Tibial nerve (tissue), 4 donors: ENCODE results near the gene CMAS. TPM values are rescaled to one million over a fixed set of nuclear protein-coding genes. Genes with fewer than 3 reads are reported as not detected.
"Not testable (repeated sequence)": the region's sequence is repeated elsewhere in the genome, so short reads cannot be mapped to it uniquely, and the experiment has no call there.

Experiments used
- DNase-seq, 2 donors: peaks; one replicate each; pipeline ENCODE4 v3.0.0-alpha.2; 2019; ENCODE audit warnings: low spot score in 2 of 2
- H3K27ac ChIP-seq, 4 donors: fragments of 200-600 bp; sonication (generic) in 3 of 4; one replicate each; pipeline ENCODE4 v1.5.1; 2017 to 2019; ENCODE audit warnings: mild to moderate bottlenecking in 1 of 4
- H3K27me3 ChIP-seq, 2 donors: fragments of 200-600 bp; sonication (generic) in 1 of 2; one replicate each; pipeline versions ENCODE4 v1.5.1 to v1.6.0; 2017 to 2019
- H3K36me3 ChIP-seq, 3 donors: fragments of 200-600 bp; sonication (generic); one replicate each; pipeline ENCODE4 v1.5.1; 2018 to 2019
- H3K4me1 ChIP-seq, 4 donors: fragments of 200-600 bp; sonication (generic) in 3 of 4; one replicate each; pipeline ENCODE4 v1.5.1; 2017 to 2019
- H3K4me3 ChIP-seq, 4 donors: fragments of 200-600 bp; sonication (generic) in 3 of 4; one replicate each; pipeline ENCODE4 v1.5.1; 2017 to 2019; ENCODE audit warnings: mild to moderate bottlenecking in 1 of 4, moderate library complexity in 1 of 4
- H3K9me3 ChIP-seq, 4 donors: fragments of 200-600 bp; sonication (generic) in 3 of 4; one replicate each; pipeline ENCODE4 v1.5.1; 2017 to 2019
- EP300 ChIP-seq, 2 donors: sonication (generic); formaldehyde crosslinking; IDR thresholded peaks; one replicate each; pipeline ENCODE4 v1.6.1; 2017; ENCODE audit warnings: antibody characterized with exemption in 2 of 2, mild to moderate bottlenecking in 1 of 2
- POLR2A ChIP-seq, 2 donors: fragments of 450-650 bp; IDR thresholded peaks; one replicate each; pipeline ENCODE4 v1.6.1; 2017; ENCODE audit warnings: antibody characterized with exemption in 2 of 2, mild to moderate bottlenecking in 2 of 2, moderate library complexity in 2 of 2
- WGBS, 2 donors: methylation state at CpG; one replicate each; pipeline ENCODE4 v1.1.5; 2018; 5-methylcytosine and 5-hydroxymethylcytosine counted together
- total RNA-seq, 4 donors: library from RNA; depleted of rRNA; stranded (reverse); fragments of >200 nt; gene quantifications; one replicate each; pipeline ENCODE4 v1.1.0, GENCODE V29; 2016
- TF ChIP-seq, protein P1 (sequence below), 5 experiments: fragments of 200-600 bp in 3 of 5; fragments of 450-650 bp in 2 of 5; sonication (generic) in 3 of 5; IDR thresholded peaks; one replicate each; pipeline ENCODE4 v1.5.1; 2016 to 2019; ENCODE audit warnings: antibody characterized with exemption in 5 of 5, mild to moderate bottlenecking in 3 of 5, moderate library complexity in 2 of 5

Gene CMAS
- total RNA-seq, 4 donors from 2014 or later, result 16.3 to 33.4 (median 21.5) TPM

- 95 to 100% methylated on average over 2 to 5 of the region's 7 CpGs for WGBS, 2 donors
- no peak overlapping the region for H3K4me3 ChIP-seq
- no peaks in the 10 kb centered on the region for H3K9me3 ChIP-seq
- H3K36me3 ChIP-seq, result no peaks in the 10 kb centered on the region
- TF ChIP-seq, protein P1, sequence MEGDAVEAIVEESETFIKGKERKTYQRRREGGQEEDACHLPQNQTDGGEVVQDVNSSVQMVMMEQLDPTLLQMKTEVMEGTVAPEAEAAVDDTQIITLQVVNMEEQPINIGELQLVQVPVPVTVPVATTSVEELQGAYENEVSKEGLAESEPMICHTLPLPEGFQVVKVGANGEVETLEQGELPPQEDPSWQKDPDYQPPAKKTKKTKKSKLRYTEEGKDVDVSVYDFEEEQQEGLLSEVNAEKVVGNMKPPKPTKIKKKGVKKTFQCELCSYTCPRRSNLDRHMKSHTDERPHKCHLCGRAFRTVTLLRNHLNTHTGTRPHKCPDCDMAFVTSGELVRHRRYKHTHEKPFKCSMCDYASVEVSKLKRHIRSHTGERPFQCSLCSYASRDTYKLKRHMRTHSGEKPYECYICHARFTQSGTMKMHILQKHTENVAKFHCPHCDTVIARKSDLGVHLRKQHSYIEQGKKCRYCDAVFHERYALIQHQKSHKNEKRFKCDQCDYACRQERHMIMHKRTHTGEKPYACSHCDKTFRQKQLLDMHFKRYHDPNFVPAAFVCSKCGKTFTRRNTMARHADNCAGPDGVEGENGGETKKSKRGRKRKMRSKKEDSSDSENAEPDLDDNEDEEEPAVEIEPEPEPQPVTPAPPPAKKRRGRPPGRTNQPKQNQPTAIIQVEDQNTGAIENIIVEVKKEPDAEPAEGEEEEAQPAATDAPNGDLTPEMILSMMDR (IDR thresholded peaks at IDR 0.05), result no peak
- no peak for TF ChIP-seq EP300 (IDR thresholded peaks at IDR 0.05)
- H3K27ac ChIP-seq, result no peak overlapping the region
- DNase-seq, result no peak
- H3K4me1 ChIP-seq, result no peaks in the 10 kb centered on the region
- H3K27me3 ChIP-seq, result no peaks in the 10 kb centered on the region
Measured at GRCh38 chr12:22008196-22008595, 37.8 kb upstream of the CMAS start.

DNA sequence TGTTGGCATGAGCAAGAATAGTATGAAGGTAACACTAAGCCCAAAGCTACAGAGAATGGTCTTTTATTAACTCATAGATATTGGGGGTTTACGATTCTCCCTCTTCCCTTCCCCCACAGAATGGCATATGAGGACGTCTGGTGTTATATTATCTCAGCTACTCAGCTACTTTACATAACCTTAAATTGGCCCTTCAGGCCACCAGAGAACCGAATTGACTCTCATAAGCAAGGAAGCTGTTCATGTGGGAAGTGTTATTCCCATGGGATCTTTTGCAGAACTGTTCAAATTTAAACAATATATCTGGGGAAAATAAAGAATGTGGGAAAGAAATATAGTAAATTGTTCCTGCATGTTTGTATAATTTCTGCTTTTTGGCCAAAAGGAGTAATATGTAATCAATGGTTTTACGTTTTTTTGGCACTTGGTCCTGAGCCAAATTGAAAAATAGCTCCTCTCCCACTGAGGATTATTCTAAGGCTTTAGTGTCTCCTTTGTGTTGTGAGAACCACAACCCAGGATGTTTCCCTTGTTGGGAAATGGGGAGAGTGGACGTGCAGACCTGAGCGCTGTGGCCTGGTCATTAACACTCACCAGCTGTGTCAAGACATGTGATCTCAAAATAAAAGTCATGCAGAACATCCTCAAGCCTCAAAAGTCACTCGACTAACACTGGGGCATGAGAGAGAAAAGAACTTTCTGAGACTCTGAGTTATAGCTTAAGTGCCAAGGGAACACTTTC lies 31.8 kb upstream of the CMAS start:
- no peak for DNase-seq
- Histone ChIP-seq H3K27me3 (no peaks in the 10 kb centered on the region), H3K4me3 (no peak overlapping the region), H3K9me3 (no peaks in the 10 kb centered on the region), H3K4me1 (peaks cover 0 to 7% (median 0%) of the 10 kb centered on the region in 4 donors), H3K36me3 (no peaks in the 10 kb centered on the region), H3K27ac (no peak overlapping the region)
- TF ChIP-seq POLR2A (IDR thresholded peaks at IDR 0.05), result no peak
- no peak for TF ChIP-seq EP300 (IDR thresholded peaks at IDR 0.05)
- 36 to 38% methylated on average over 7 of the region's 7 CpGs for WGBS, 2 donors

- Histone ChIP-seq H3K4me1 (peaks cover 0 to 7% (median 0%) of the 10 kb centered on the region in 4 donors), H3K27ac (no peak overlapping the region), H3K4me3 (no peak overlapping the region), H3K36me3 (no peaks in the 10 kb centered on the region), H3K9me3 (no peaks in the 10 kb centered on the region), H3K27me3 (no peaks in the 10 kb centered on the region)
- DNase-seq, result no peak
- WGBS, 2 donors, result 19 to 27% methylated on average over 7 of the region's 7 CpGs
- TF ChIP-seq POLR2A (IDR thresholded peaks at IDR 0.05) (no peak), EP300 (IDR thresholded peaks at IDR 0.05) (no peak)
- TF ChIP-seq, protein P1 (IDR thresholded peaks at IDR 0.05), result no peak
Measured at GRCh38 chr12:22014783-22015144, 31.3 kb upstream of the CMAS start.

GRCh38 chr12:22016982-22017381 lies 29.0 kb upstream of the CMAS start:
- Histone ChIP-seq H3K9me3 (no peaks in the 10 kb centered on the region), H3K27me3 (no peaks in the 10 kb centered on the region), H3K36me3 (no peaks in the 10 kb centered on the region), H3K27ac (no peak overlapping the region), H3K4me1 (peaks cover 0 to 7% (median 0%) of the 10 kb centered on the region in 4 donors), H3K4me3 (no peak overlapping the region)
- no peak for DNase-seq
- TF ChIP-seq, protein P1 (IDR thresholded peaks at IDR 0.05), result no peak
- TF ChIP-seq EP300 (IDR thresholded peaks at IDR 0.05), result no peak
- TF ChIP-seq POLR2A (IDR thresholded peaks at IDR 0.05), result no peak

- peaks cover 0 to 7% (median 0%) of the 10 kb centered on the region in 4 donors for H3K4me1 ChIP-seq
- H3K27me3 ChIP-seq, result no peaks in the 10 kb centered on the region
- peaks cover 0 to 8% (median 0%) of the 10 kb centered on the region in 4 donors for H3K9me3 ChIP-seq
- TF ChIP-seq EP300 (IDR thresholded peaks at IDR 0.05), result no peak
- TF ChIP-seq, protein P1 (IDR thresholded peaks at IDR 0.05), result peak in 4 of 5 experiments; percentile 27 to 36 (median 31)
- H3K36me3 ChIP-seq, result no peaks in the 10 kb centered on the region
- WGBS, 2 donors, result 51 to 57% methylated on average over 6 of the region's 6 CpGs
- DNase-seq, result no peak
- no peak overlapping the region for H3K27ac ChIP-seq
- no peak overlapping the region for H3K4me3 ChIP-seq
Measured at GRCh38 chr12:22018860-22019259, 27.2 kb upstream of the CMAS start.

- H3K4me1 ChIP-seq, H3K36me3 ChIP-seq, H3K27me3 ChIP-seq, DNase-seq, H3K9me3 ChIP-seq, H3K27ac ChIP-seq, H3K4me3 ChIP-seq: not testable (repeated sequence)
Measured at GRCh38 chr12:22023489-22023888, 22.5 kb upstream of the CMAS start.
